IPS-15b (cell line): ENCODE data around the gene HBB.
"Not testable (repeated sequence)": the region's sequence is repeated elsewhere in the genome, so short reads cannot be mapped to it uniquely, and the experiment has no call there.

ENCODE experiments used
- H3K27me3 ChIP-seq: one replicate; pipeline ENCODE4 v1.6.1; 2013; ENCODE audit warnings: low read length; ENCODE audit not compliant: control insufficient read depth, insufficient read depth
- H3K36me3 ChIP-seq: one replicate; pipeline ENCODE4 v1.6.1; 2013; ENCODE audit warnings: low read length; ENCODE audit not compliant: control insufficient read depth, insufficient read depth
- H3K4me1 ChIP-seq: one replicate; pipeline ENCODE4 v1.6.1; 2013; ENCODE audit warnings: mild to moderate bottlenecking, low read length; ENCODE audit not compliant: control insufficient read depth, insufficient read depth
- H3K4me3 ChIP-seq: one replicate; pipeline ENCODE4 v1.5.1; 2013; ENCODE audit warnings: low read depth, low read length
- H3K9ac ChIP-seq: one replicate; pipeline ENCODE4 v1.6.1; 2013; ENCODE audit warnings: low read depth, mild to moderate bottlenecking, low read length
- H3K9me3 ChIP-seq: one replicate; pipeline ENCODE4 v1.6.1; 2013; ENCODE audit warnings: mild to moderate bottlenecking, low read length; ENCODE audit not compliant: control insufficient read depth, insufficient read depth

Gene HBB

DNA sequence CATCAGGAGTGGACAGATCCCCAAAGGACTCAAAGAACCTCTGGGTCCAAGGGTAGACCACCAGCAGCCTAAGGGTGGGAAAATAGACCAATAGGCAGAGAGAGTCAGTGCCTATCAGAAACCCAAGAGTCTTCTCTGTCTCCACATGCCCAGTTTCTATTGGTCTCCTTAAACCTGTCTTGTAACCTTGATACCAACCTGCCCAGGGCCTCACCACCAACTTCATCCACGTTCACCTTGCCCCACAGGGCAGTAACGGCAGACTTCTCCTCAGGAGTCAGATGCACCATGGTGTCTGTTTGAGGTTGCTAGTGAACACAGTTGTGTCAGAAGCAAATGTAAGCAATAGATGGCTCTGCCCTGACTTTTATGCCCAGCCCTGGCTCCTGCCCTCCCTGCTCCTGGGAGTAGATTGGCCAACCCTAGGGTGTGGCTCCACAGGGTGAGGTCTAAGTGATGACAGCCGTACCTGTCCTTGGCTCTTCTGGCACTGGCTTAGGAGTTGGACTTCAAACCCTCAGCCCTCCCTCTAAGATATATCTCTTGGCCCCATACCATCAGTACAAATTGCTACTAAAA is at the start of gene HBB:
TSS of gene HBB (minus strand) at position 340 of the 579 bp plus-strand sequence. CDS start at position 290, 50 bp downstream.
- Histone ChIP-seq H3K4me1 (no peaks in the 10 kb centered on the region), H3K9me3 (no peaks in the 10 kb centered on the region), H3K9ac (no peak within 1 kb of the TSS), H3K4me3 (no peak within 1 kb of the TSS), H3K27me3 (no peaks in the 10 kb centered on the region), H3K36me3 (no peaks in the 10 kb centered on the region)

DNA sequence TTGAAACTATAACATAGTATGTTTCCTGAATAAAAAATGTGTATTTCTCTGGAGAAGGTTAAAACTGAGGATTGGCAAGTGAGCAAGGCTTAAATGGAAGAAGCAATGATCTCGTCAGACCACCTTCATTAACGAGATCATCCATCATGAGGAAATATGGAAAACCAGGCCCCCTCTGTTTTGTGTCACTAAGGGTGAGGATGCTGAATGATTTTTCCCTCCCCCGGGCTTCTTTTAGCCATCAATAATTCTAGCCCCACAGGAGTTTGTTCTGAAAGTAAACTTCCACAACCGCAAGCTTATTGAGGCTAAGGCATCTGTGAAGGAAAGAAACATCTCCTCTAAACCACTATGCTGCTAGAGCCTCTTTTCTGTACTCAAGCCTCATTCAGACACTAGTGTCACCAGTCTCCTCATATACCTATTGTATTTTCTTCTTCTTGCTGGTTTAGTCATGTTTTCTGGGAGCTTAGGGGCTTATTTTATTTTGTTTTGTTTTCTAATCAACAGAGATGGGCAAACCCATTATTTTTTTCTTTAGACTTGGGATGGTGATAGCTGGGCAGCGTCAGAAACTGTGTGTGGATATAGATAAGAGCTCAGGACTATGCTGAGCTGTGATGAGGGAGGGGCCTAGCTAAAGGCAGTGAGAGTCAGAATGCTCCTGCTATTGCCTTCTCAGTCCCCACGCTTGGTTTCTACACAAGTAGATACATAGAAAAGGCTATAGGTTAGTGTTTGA is 48.7 kb upstream of the HBB start:
- H3K27me3 ChIP-seq = no peaks in the 10 kb centered on the region
- no peaks in the 10 kb centered on the region for H3K36me3 ChIP-seq
- no peaks in the 10 kb centered on the region for H3K9me3 ChIP-seq
- H3K4me3 ChIP-seq = no peak overlapping the region
- no peak overlapping the region for H3K9ac ChIP-seq
- H3K4me1 ChIP-seq = peaks cover 5% of the 10 kb centered on the region

- Histone ChIP-seq H3K9me3 (no peaks in the 10 kb centered on the region), H3K36me3 (no peaks in the 10 kb centered on the region), H3K4me1 (peaks cover 5% of the 10 kb centered on the region), H3K9ac (no peak overlapping the region), H3K4me3 (no peak overlapping the region), H3K27me3 (no peaks in the 10 kb centered on the region)
Measured at GRCh38 chr11:5274395-5274794, 47.5 kb upstream of the HBB start.

- Histone ChIP-seq H3K9me3 (no peaks in the 10 kb centered on the region), H3K4me1 (peaks cover 5% of the 10 kb centered on the region), H3K4me3 (no peak overlapping the region)
Measured at GRCh38 chr11:5272395-5273017, 45.6 kb upstream of the HBB start.

DNA sequence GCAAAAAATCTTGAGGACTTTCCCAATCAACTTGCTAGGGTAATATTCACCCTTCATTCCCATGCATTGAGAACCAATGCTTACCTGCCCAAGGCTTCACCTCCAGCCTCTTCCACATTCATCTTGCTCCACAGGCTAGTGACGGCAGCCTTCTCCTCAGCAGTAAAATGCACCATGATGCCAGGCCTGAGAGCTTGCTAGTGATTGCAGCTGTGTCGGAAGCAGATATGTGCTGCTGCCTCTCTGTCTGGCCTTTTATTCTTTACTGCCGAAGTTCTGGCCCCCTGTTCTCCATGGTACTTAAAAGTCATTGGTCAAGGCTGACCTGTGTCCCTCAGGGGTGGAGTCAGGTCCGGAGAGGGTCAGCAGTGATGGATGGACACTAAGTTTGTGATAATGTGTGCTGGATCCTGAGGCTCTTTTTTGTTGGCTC is 42.9 kb upstream of the HBB start, which contains the start of gene HBE1:
TSS of gene HBE1 (minus strand) at position 231 of the 433 bp plus-strand sequence. CDS start at position 176, 55 bp downstream.
- Histone ChIP-seq H3K4me1 (peaks cover 5% of the 10 kb centered on the region), H3K4me3 (no peak within 1 kb of the TSS), H3K9me3 (no peaks in the 10 kb centered on the region), H3K9ac (no peak within 1 kb of the TSS), H3K27me3 (no peaks in the 10 kb centered on the region), H3K36me3 (no peaks in the 10 kb centered on the region)

More at GRCh38 chr11:5272395-5273017, 45.6 kb upstream of the HBB start:
- Histone ChIP-seq H3K27me3 (no peaks in the 10 kb centered on the region), H3K36me3 (no peaks in the 10 kb centered on the region), H3K9ac (no peak overlapping the region)

DNA sequence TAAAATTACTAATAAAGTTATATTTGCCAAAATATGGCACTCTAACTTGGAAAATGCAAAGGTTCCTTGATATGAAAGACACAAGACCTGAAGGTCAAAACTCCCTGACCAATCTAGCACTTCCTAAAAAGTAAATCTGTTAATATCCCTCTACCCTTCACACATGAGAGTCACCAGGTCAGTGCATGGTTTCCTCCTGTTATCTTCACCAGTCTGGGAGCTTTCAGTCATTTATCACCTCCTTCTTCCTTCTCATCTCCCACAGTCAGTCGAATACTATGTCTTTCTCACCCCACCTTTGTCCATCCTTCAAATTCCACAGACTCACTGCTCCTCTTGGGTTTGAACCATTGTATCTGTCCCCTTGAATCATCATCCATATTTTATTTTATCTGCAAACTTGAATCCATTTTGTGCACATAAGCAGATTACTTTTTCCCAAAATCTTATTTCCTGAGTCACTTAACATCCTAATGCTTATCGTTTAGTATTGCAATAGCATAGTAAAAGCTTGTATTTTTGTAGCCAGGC is 40.2 kb upstream of the HBB start:
- Histone ChIP-seq H3K9ac (no peak overlapping the region), H3K27me3 (no peaks in the 10 kb centered on the region), H3K9me3 (no peaks in the 10 kb centered on the region), H3K4me3 (no peak overlapping the region), H3K36me3 (no peaks in the 10 kb centered on the region), H3K4me1 (no peaks in the 10 kb centered on the region)

GRCh38 chr11:5266609-5267008 is 39.7 kb upstream of the HBB start:
- H3K36me3 ChIP-seq = no peaks in the 10 kb centered on the region
- no peaks in the 10 kb centered on the region for H3K9me3 ChIP-seq
- H3K27me3 ChIP-seq = no peaks in the 10 kb centered on the region
- no peak overlapping the region for H3K9ac ChIP-seq
- H3K4me1 ChIP-seq = no peaks in the 10 kb centered on the region
- H3K4me3 ChIP-seq = no peak overlapping the region

DNA sequence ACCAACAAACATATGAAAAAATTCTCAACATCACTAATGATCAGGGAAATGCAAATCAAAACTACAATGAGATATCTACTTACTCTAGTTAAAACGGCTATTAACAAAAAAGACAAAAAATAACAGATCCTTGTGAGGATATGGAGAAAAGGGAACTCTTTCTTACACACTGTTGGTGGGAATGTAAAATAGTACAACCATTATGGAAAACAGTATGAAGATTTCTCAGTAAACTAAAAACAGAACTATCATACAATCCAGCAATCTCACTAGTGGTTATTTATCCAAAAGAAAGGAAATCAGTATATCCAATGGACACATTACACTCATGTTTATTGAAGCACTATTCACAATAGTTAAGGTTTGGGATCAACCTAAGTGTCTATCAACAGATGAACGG is 39.0 kb upstream of the HBB start:
- H3K4me3 ChIP-seq = no peak overlapping the region
- no peak overlapping the region for H3K9ac ChIP-seq
- no peaks in the 10 kb centered on the region for H3K36me3 ChIP-seq

GRCh38 chr11:5258543-5259262 is 31.8 kb upstream of the HBB start:
- no peak overlapping the region for H3K9ac ChIP-seq
- H3K36me3 ChIP-seq = no peaks in the 10 kb centered on the region
- no peaks in the 10 kb centered on the region for H3K27me3 ChIP-seq
- no peaks in the 10 kb centered on the region for H3K9me3 ChIP-seq
- H3K4me1 ChIP-seq = peaks cover 14% of the 10 kb centered on the region
- no peak overlapping the region for H3K4me3 ChIP-seq

More for the DNA sequence above, 39.0 kb upstream of the HBB start:
- no peaks in the 10 kb centered on the region for H3K4me1 ChIP-seq
- no peaks in the 10 kb centered on the region for H3K9me3 ChIP-seq
- H3K27me3 ChIP-seq = no peaks in the 10 kb centered on the region

- no peaks in the 10 kb centered on the region for H3K27me3 ChIP-seq
- H3K9ac ChIP-seq = no peak overlapping the region
- H3K9me3 ChIP-seq = no peaks in the 10 kb centered on the region
- H3K36me3 ChIP-seq = no peaks in the 10 kb centered on the region
- H3K4me1 ChIP-seq = peaks cover 14% of the 10 kb centered on the region
- H3K4me3 ChIP-seq = no peak overlapping the region
Measured at GRCh38 chr11:5257296-5257695, 30.4 kb upstream of the HBB start.

DNA sequence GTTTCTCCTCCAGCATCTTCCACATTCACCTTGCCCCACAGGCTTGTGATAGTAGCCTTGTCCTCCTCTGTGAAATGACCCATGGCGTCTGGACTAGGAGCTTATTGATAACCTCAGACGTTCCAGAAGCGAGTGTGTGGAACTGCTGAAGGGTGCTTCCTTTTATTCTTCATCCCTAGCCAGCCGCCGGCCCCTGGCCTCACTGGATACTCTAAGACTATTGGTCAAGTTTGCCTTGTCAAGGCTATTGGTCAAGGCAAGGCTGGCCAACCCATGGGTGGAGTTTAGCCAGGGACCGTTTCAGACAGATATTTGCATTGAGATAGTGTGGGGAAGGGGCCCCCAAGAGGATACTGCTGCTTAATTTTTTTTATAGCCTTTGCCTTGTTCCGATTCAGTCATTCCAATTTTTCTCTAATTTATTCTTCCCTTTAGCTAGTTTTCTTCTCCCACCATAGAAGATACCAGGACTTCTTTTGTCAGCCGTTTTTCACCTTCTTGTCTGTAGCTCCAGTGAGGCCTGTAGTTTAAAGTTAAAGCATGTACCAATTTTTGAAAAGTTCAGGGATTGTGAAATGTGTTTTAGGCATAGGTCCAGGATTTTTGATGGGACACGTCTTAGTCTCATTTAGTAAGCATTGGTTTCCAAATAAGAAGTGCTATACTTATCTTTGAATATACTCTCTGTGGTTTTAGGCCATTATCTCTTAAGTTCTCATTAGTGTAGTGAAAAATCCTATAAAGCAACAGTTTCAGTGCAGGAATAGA is 28.0 kb upstream of the HBB start, which contains the start of gene HBG2:
TSS of gene HBG2 (minus strand) at position 136 of the 768 bp plus-strand sequence. CDS start at position 83, 53 bp downstream.
- not testable (repeated sequence) for H3K9ac ChIP-seq, H3K9me3 ChIP-seq, H3K27me3 ChIP-seq, H3K4me3 ChIP-seq, H3K36me3 ChIP-seq
- H3K4me1 ChIP-seq = peaks cover 14% of the 10 kb centered on the region
